HG02885 (cell line): Measurements from ENCODE around the gene NUP214.

Experiments used
- ATAC-seq: cut with Tn5 transposase; IDR thresholded peaks from one replicate; pipeline ENCODE4 v1.9.1; 2021; ENCODE audit warnings: mild to moderate bottlenecking; ENCODE audit not compliant: unreplicated experiment, poor library complexity

NUP214 gene

GRCh38 chr9:131125288-131126058 lies at the start of gene NUP214:
Gene NUP214 (plus strand): TSS chr9:131125586. CDS start chr9:131125705, 119 bp downstream.
- peak; percentile 97 for ATAC-seq

- ATAC-seq, result no peak
Measured at GRCh38 chr9:131076347-131077195, 48.8 kb upstream of the NUP214 start.

DNA sequence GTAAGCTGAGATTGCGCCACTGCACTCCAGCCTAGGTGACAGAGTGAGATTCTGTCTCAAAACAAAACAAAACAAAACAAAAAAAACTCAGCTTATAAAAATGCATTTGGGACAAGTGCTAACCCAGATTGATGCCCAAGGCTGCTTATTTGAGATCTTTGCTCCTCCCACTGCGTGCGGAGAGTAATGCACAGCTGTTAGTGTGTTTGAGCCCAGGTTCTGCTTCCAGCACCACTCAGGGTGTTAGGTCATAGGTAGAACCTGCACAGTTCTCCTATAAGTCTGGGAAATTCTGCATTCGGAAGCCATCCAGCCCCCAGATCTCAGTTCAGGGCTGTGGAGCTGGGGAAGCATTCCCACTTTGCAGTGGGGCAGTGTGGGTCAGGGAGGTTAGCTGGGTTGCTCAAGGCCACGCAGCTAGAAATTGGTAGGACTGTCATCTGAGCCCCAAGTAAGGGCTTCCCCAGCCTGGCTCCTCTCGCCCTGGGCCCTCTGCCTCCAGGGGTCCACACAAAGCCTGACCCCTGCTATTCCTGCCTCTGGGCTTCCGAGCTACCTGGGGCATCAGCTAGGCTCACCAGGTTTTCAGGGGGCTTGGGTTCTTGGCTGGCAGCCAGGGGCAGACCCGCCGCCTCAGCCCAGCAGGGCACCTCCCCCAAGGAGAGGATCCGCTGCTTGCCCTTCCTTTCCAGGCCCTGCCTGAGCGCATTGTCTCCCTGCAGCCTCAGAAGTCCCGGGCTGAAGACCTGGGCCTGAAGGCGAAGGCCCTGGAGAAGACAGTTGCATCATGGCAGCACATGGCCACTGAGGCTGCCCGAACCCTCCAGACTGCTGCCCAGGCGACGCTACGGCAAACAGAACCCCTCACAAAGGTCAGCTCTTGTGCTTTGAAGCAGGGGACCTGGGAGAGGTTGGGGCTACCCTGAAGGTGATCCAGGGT lies 46.7 kb upstream of the NUP214 start:
- ATAC-seq, result no peak

- no peak for ATAC-seq
Measured at GRCh38 chr9:131080589-131080988, 44.8 kb upstream of the NUP214 start.

GRCh38 chr9:131081868-131082267 lies 43.5 kb upstream of the NUP214 start:
- ATAC-seq, result no peak

- no peak for ATAC-seq
Measured at GRCh38 chr9:131082774-131083512, 42.4 kb upstream of the NUP214 start.

GRCh38 chr9:131084661-131085369 lies 40.6 kb upstream of the NUP214 start:
- no peak for ATAC-seq

- ATAC-seq, result no peak
Measured at GRCh38 chr9:131085370-131086122, 39.8 kb upstream of the NUP214 start.

GRCh38 chr9:131087354-131087893 lies 38.0 kb upstream of the NUP214 start:
- ATAC-seq, result no peak

GRCh38 chr9:131090025-131090787 lies 35.2 kb upstream of the NUP214 start:
- no peak for ATAC-seq

DNA sequence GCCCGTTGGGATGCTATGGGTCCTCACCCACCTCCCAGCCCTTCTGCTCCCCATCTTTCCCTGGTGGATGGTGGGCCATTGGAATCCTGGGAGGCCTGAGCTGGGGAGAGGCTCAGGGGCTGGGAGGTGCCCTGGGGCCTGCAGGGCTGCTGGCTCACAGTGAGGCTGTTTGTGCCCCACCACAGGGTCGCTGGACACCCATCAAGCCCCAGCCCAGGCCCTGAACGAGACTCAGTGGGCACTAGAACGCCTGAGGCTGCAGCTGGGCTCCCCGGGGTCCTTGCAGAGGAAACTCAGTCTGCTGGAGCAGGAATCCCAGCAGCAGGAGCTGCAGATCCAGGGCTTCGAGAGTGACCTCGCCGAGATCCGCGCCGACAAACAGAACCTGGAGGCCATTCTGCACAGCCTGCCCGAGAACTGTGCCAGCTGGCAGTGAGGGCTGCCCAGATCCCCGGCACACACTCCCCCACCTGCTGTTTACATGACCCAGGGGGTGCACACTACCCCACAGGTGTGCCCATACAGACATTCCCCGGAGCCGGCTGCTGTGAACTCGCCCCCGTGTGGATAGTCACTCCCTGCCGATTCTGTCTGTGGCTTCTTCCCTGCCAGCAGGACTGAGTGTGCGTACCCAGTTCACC lies 33.9 kb upstream of the NUP214 start:
- no peak for ATAC-seq

DNA sequence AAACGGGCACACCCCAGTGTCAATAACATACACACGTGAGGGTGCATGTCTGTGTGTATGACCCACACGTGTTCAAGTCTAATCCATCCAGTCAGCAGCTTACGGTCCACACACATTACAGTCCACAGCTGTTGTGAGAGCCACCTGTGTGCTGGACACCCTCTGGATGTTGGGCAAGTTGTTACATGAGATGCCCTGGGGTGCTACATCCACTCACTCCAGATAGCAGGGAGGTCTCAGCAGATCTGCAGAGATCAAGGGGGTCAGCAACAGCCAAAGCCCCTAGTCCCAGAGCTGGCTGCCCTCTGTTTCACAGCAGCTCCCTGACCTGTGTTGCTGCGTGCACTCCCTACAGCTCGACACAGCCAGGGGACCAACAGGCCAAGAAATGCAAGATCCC lies 33.4 kb upstream of the NUP214 start:
- ATAC-seq, result no peak

DNA sequence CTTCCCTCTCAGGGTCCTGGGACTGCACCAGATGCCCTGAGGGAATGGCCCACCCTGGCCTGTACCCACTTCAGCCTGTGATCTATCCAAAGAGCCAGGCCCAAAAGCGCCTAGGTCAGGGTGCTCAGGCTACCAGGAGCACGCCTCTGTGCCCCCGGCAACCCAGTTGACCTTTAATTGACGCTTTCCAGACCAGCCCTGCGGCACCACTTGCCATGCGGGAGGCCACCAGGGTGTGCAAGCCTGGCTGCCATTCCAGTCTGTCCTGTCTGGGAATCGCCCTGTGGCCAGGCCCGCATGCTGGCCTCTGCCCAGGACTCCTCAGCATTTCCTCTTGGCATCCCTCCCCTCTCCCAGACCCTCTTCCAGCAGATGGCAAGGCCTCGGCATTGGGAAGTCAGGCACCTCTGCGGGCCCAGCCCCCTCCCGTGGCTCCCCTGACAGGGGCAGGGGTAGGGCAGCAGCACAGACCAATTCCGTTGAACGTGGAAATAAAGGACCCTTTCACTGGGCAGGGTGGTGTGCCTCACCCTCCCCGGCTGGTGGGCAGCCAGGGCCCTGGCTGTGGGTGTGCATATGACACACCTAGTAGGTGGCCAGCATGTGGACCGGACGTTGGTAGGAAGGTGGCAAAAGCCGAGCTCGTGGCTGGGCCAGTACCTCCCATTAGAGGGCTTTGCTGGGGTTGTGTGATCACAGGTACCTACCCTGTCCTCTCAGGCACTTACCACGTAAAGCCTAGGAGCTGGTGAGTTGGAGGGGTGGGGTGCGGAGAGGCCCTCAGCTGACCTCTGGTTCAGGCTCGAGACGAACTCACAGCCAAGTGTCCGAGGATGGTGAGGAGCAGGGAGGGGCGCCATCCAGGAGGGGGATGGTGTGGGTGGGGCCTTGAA lies 32.6 kb upstream of the NUP214 start:
- no peak for ATAC-seq

DNA sequence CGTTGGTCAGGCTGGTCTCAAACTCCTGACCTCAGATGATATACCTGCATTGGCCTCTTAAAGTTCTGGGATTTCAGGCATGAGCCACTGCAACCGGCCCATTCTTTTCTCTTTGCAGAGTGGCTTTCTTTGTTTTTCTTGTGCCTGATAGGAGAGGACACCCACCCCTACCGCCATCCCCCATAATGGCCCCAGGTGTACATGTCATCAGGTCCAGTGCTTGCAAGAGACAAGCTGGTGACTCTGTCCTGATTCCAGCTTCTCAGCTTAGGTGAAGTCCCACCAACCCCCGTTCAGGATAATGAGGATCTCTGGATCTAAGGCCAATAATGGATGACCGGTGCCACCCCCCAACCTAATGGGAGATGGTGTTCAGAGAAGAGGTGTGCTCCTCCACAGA lies 31.4 kb upstream of the NUP214 start:
- ATAC-seq, result no peak

- ATAC-seq, result no peak
Measured at GRCh38 chr9:131094622-131095021, 30.8 kb upstream of the NUP214 start.

- ATAC-seq, result no peak
Measured at GRCh38 chr9:131095666-131096268, 29.6 kb upstream of the NUP214 start.
